K562 (cell line): ENCODE measurements around the gene ABT1. TPM values are rescaled to one million over a fixed set of nuclear protein-coding genes. Genes with fewer than 3 reads are reported as not detected.

Experiments used
- ARID3B ChIP-seq: fragments of 250-450 bp; sonication (Bioruptor Pico); IDR thresholded peaks from 2 replicates; pipeline ENCODE4 v1.4.0; 2020; ENCODE audit warnings: borderline replicate concordance
- ETS1 ChIP-seq: conservative IDR thresholded peaks from 2 replicates; pipeline ENCODE4 v1.6.1; 2011; ENCODE audit warnings: low read depth, mild to moderate bottlenecking, low read length; ENCODE audit not compliant: control insufficient read depth
- HMBOX1 ChIP-seq: sonication (generic); IDR thresholded peaks from 2 replicates; pipeline ENCODE4 v1.6.1; 2016
- HMGN3 ChIP-seq: IDR thresholded peaks from 2 replicates; pipeline ENCODE4 v1.6.1; 2011; ENCODE audit warnings: borderline replicate concordance, low read depth, mild to moderate bottlenecking, mixed read lengths, low read length; ENCODE audit not compliant: insufficient read length; ENCODE audit errors: extremely low read depth
- NFRKB ChIP-seq: fragments of 450-650 bp; IDR thresholded peaks from 2 replicates; pipeline ENCODE4 v1.6.1; 2016; ENCODE audit warnings: low read depth
- POLR2AphosphoS2 ChIP-seq: IDR thresholded peaks from 2 replicates; pipeline ENCODE4 v1.6.1; 2012; ENCODE audit warnings: low read length, improper control_type of control experiment
- SIN3B ChIP-seq: fragments of 450-650 bp; IDR thresholded peaks from 2 replicates; pipeline ENCODE4 v1.6.1; 2017; ENCODE audit warnings: low read depth, mild to moderate bottlenecking, moderate library complexity
- SLC30A9 ChIP-seq: fragments of 250-450 bp; sonication (Bioruptor Pico); IDR thresholded peaks from 2 replicates; pipeline ENCODE4 v1.8.0; 2022; ENCODE audit warnings: mild to moderate bottlenecking, moderate library complexity
- ZNF124 ChIP-seq: sonication (generic); formaldehyde crosslinking; IDR thresholded peaks from 2 replicates; pipeline ENCODE4 v1.8.1; 2022; ENCODE audit warnings: missing genetic modification reagents
- ZNF518B ChIP-seq: fragments of 250-450 bp; sonication (Bioruptor Pico); IDR thresholded peaks from 2 replicates; pipeline ENCODE4 v1.5.0; 2021; ENCODE audit warnings: mild to moderate bottlenecking, moderate library complexity
- polyA plus RNA-seq, 8 experiments: library from polyadenylated mRNA; depleted of rRNA in 4 of 8; stranded (reverse) in 5 of 8; unstranded in 3 of 8; fragments of >200 nt; fragmentation: Nextera tagmentation in 2 of 8; fragmentation: Illumina TruSeq in 1 of 8; extraction: Ambion mirVana in 2 of 8; extraction: Trizol in 1 of 8; gene quantifications; 2 replicates each; pipeline versions ENCODE4 v1.2.1 to v1.2.3, GENCODE V29; 2011 to 2014; ENCODE audit warnings: inconsistent platforms in 1 of 8, missing spikeins in 1 of 8
- total RNA-seq, 7 experiments: library from RNA; depleted of rRNA in 6 of 7; stranded (reverse); fragments of >200 nt in 6 of 7; fragmentation: Illumina TruSeq in 2 of 7; extraction: Trizol in 2 of 7; gene quantifications; 2 replicates each; pipeline versions ENCODE4 v1.2.1 to v1.2.3, GENCODE V29; 2011 to 2021; ENCODE audit warnings: low replicate concordance in 1 of 7
- TF ChIP-seq, protein P1 (sequence below), 3 experiments: fragments of 200-800 bp in 1 of 3; sonication (Bioruptor generic) in 1 of 3; sonication (generic) in 1 of 3; formaldehyde crosslinking in 1 of 3; IDR thresholded peaks; 2 replicates each; pipeline versions ENCODE4 v1.6.1 to v1.8.0; 2016 to 2022; ENCODE audit warnings: mild to moderate bottlenecking in 2 of 3, missing compliant biosample characterization in 2 of 3, missing genetic modification characterization in 2 of 3, missing genetic modification reagents in 1 of 3
- TF ChIP-seq, protein P2 (sequence below), 2 experiments: IDR thresholded peaks; 2 replicates each; pipeline ENCODE4 v1.6.1; 2011; ENCODE audit warnings: borderline replicate concordance in 1 of 2, control low read depth in 1 of 2, low read depth in 1 of 2, low read length in 1 of 2, mild to moderate bottlenecking in 1 of 2, mixed read lengths in 1 of 2, moderate library complexity in 1 of 2; ENCODE audit not compliant: insufficient read depth in 1 of 2, insufficient read length in 1 of 2, poor library complexity in 1 of 2, severe bottlenecking in 1 of 2; ENCODE audit errors: extremely low read depth in 1 of 2
- TF ChIP-seq, protein P3 (sequence below): sonication (generic); formaldehyde crosslinking; IDR thresholded peaks from 2 replicates; pipeline ENCODE4 v1.8.1; 2022; ENCODE audit warnings: missing genetic modification reagents

Gene ABT1
- total and polyA plus RNA-seq, 9 of the 15 experiments (the other 6 are each of a cell fraction or from before 2014, with no cell fraction given): 8.8 to 52.7 (median 40.7) TPM

GRCh38 chr6:26575494-26575939, 21.2 kb upstream of the ABT1 start (continued):
- TF ChIP-seq, protein P1, sequence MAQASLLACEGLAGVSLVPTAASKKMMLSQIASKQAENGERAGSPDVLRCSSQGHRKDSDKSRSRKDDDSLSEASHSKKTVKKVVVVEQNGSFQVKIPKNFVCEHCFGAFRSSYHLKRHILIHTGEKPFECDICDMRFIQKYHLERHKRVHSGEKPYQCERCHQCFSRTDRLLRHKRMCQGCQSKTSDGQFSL (CRISPR knock-in tag; IDR thresholded peaks at IDR 0.05): no peak
- TF ChIP-seq, protein P1 (tag; IDR thresholded peaks at IDR 0.05): no peak
- TF ChIP-seq SIN3B (no peak), SLC30A9 (CRISPR knock-in tag) (no peak), HMGN3 (no peak), ARID3B (no peak), HMBOX1 (peak; percentile 70), ZNF124 (CRISPR knock-in tag) (no peak), ETS1 (no peak; the same call in 1 of the 2 replicates), POLR2AphosphoS2 (no peak), ZNF518B (CRISPR knock-in tag) (no peak), NFRKB (no peak)
- TF ChIP-seq, protein P2, sequence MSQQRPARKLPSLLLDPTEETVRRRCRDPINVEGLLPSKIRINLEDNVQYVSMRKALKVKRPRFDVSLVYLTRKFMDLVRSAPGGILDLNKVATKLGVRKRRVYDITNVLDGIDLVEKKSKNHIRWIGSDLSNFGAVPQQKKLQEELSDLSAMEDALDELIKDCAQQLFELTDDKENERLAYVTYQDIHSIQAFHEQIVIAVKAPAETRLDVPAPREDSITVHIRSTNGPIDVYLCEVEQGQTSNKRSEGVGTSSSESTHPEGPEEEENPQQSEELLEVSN (IDR thresholded peaks at IDR 0.05; ENCODE audit: borderline replicate concordance in 1 of 2, extremely low read depth in 1 of 2, insufficient read depth in 1 of 2, insufficient read length in 1 of 2, low read depth in 1 of 2, low read length in 1 of 2, poor library complexity in 1 of 2, severe bottlenecking in 1 of 2): no peak
- TF ChIP-seq, protein P3, sequence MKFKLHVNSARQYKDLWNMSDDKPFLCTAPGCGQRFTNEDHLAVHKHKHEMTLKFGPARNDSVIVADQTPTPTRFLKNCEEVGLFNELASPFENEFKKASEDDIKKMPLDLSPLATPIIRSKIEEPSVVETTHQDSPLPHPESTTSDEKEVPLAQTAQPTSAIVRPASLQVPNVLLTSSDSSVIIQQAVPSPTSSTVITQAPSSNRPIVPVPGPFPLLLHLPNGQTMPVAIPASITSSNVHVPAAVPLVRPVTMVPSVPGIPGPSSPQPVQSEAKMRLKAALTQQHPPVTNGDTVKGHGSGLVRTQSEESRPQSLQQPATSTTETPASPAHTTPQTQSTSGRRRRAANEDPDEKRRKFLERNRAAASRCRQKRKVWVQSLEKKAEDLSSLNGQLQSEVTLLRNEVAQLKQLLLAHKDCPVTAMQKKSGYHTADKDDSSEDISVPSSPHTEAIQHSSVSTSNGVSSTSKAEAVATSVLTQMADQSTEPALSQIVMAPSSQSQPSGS (CRISPR knock-in tag): no peak
